Transverse colon (tissue), 4 donors: Measurements from ENCODE around the gene ETV6. TPM values are rescaled to one million over a fixed set of nuclear protein-coding genes. Genes with fewer than 3 reads are reported as not detected.

Source experiments
- DNase-seq: peaks from one replicate; pipeline ENCODE4 v3.0.0-alpha.2; 2019
- H3K27ac ChIP-seq, 4 donors: fragments of 200-600 bp; sonication (generic); 2 replicates each; pipeline ENCODE4 v1.5.1; 2016 to 2018; ENCODE audit warnings: inconsistent platforms in 4 of 4
- H3K27me3 ChIP-seq: fragments of 200-600 bp; sonication (generic); 2 replicates; pipeline ENCODE4 v1.5.1; 2017; ENCODE audit warnings: inconsistent platforms
- H3K36me3 ChIP-seq, 4 donors: fragments of 200-600 bp; sonication (generic); 2 replicates each; pipeline ENCODE4 v1.5.1; 2017 to 2019; ENCODE audit warnings: inconsistent platforms in 4 of 4
- H3K4me1 ChIP-seq, 4 donors: fragments of 200-600 bp; sonication (generic); 2 replicates each; pipeline ENCODE4 v1.5.1; 2017 to 2020; ENCODE audit warnings: inconsistent platforms in 4 of 4
- H3K4me3 ChIP-seq, 4 donors: fragments of 200-600 bp; sonication (generic); 1 replicate in 1 of 4; 2 replicates in 3 of 4; pipeline versions ENCODE4 v1.5.1 to v1.6.1; 2017 to 2019; ENCODE audit warnings: inconsistent platforms in 4 of 4
- H3K9me3 ChIP-seq, 2 donors: fragments of 200-600 bp; sonication (generic); 2 replicates each; pipeline ENCODE4 v1.5.1; 2017 to 2019; ENCODE audit warnings: inconsistent platforms in 2 of 2
- EP300 ChIP-seq: sonication (generic); formaldehyde crosslinking; IDR thresholded peaks from one replicate; pipeline ENCODE4 v1.6.1; 2017; ENCODE audit warnings: antibody characterized with exemption, low read depth
- POLR2A ChIP-seq: fragments of 450-650 bp; IDR thresholded peaks from one replicate; pipeline ENCODE4 v1.6.1; 2016; ENCODE audit warnings: antibody characterized with exemption, mild to moderate bottlenecking, moderate library complexity
- POLR2AphosphoS5 ChIP-seq, 3 donors: sonication (generic); formaldehyde crosslinking; IDR thresholded peaks; one replicate each; pipeline ENCODE4 v1.6.1; 2016; ENCODE audit warnings: antibody characterized with exemption in 3 of 3
- WGBS, 2 donors: methylation state at CpG; one replicate each; pipeline ENCODE4 v1.1.5; 2018; ENCODE audit warnings: low coverage in 1 of 2; 5-methylcytosine and 5-hydroxymethylcytosine counted together
- in situ Hi-C, 4 donors: fragments of 200-750 bp; cut with MboI; loops; one replicate each; pipeline versions ENCODE4 v1.15.0 to v1.15.1; 2017; ENCODE audit warnings: low sequenced_read_pairs in 3 of 4, low pct_ligation_motif_present in 1 of 4, low pct_unique_long_range_greater_than_20kb in 1 of 4
- intact Hi-C: fragments of 100-400 bp; cut with DNase I; formaldehyde crosslinking; loops from one replicate; pipeline ENCODE4 v1.15.1; 2023; ENCODE audit warnings: low total_unique reads
- total RNA-seq, 4 donors: library from RNA; depleted of rRNA; stranded (reverse); fragments of >200 nt; gene quantifications; one replicate each; pipeline ENCODE4 v1.1.0, GENCODE V29; 2016
- TF ChIP-seq, protein P1 (sequence below), 5 experiments: fragments of 200-600 bp in 3 of 5; fragments of 450-650 bp in 2 of 5; sonication (generic) in 3 of 5; IDR thresholded peaks; 1 replicate in 2 of 5; 2 replicates in 3 of 5; pipeline ENCODE4 v1.5.1; 2016 to 2017; ENCODE audit warnings: antibody characterized with exemption in 5 of 5, inconsistent platforms in 3 of 5, mild to moderate bottlenecking in 2 of 5, moderate library complexity in 1 of 5

Gene ETV6
- total RNA-seq, 4 donors from 2014 or later = 19.9 to 47.9 (median 41.0) TPM

GRCh38 chr12:11917501-11917900, 268.0 kb downstream of the ETV6 start:
- 82 to 100% methylated on average over 2 to 4 of the region's 4 CpGs for WGBS, 2 donors
- Histone ChIP-seq H3K27ac (no peak overlapping the region), H3K4me3 (no peak overlapping the region), H3K9me3 (no peaks in the 10 kb centered on the region), H3K27me3 (no peaks in the 10 kb centered on the region), H3K4me1 (peaks cover 0 to 7% (median 2%) of the 10 kb centered on the region in 4 donors), H3K36me3 (no peaks in the 10 kb centered on the region)
- in situ Hi-C loops = no loop called here
- DNase-seq = no peak
- intact Hi-C loops = no loop called here
- no peak for TF ChIP-seq EP300
- no peak for TF ChIP-seq POLR2A
- TF ChIP-seq, protein P1, sequence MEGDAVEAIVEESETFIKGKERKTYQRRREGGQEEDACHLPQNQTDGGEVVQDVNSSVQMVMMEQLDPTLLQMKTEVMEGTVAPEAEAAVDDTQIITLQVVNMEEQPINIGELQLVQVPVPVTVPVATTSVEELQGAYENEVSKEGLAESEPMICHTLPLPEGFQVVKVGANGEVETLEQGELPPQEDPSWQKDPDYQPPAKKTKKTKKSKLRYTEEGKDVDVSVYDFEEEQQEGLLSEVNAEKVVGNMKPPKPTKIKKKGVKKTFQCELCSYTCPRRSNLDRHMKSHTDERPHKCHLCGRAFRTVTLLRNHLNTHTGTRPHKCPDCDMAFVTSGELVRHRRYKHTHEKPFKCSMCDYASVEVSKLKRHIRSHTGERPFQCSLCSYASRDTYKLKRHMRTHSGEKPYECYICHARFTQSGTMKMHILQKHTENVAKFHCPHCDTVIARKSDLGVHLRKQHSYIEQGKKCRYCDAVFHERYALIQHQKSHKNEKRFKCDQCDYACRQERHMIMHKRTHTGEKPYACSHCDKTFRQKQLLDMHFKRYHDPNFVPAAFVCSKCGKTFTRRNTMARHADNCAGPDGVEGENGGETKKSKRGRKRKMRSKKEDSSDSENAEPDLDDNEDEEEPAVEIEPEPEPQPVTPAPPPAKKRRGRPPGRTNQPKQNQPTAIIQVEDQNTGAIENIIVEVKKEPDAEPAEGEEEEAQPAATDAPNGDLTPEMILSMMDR (IDR thresholded peaks at IDR 0.05) = no peak
- TF ChIP-seq POLR2AphosphoS5 (IDR thresholded peaks at IDR 0.05) = no peak

DNA sequence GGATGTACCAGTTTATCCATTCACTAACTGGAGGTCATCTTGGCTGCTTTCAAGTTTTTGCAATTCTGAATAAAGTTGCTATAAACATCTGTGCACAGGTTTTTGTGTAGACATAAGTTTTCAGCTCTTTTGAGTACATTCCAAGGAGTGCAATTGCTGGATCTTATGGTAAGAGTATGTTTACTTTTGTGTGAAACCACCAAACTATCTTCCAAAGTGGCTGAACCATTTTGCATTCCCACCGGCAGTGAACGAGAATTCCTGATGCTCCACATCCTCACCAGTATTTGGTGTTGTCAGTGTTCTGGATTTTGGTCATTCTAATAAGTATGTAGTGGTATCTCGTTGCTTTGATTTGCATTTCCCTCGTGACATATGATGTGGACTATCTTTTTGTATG, 270.8 kb downstream of the ETV6 start:
- intact Hi-C loops (no loop called here), in situ Hi-C loops (no loop called here)
- no peaks in the 10 kb centered on the region for H3K36me3 ChIP-seq
- no peaks in the 10 kb centered on the region for H3K27me3 ChIP-seq
- TF ChIP-seq, protein P1 (IDR thresholded peaks at IDR 0.05) = no peak
- TF ChIP-seq EP300 = no peak
- no peak for TF ChIP-seq POLR2A
- no peak for TF ChIP-seq POLR2AphosphoS5 (IDR thresholded peaks at IDR 0.05)
- no peak overlapping the region for H3K27ac ChIP-seq
- no peak overlapping the region for H3K4me3 ChIP-seq
- H3K9me3 ChIP-seq = no peaks in the 10 kb centered on the region
- no peak for DNase-seq
- WGBS, 2 donors = 77% methylated on average over 4 of the region's 4 CpGs; no CpG with 5 or more reads in 1 of the 2 donors
- peaks cover 0 to 17% (median 4%) of the 10 kb centered on the region in 4 donors for H3K4me1 ChIP-seq

- Histone ChIP-seq H3K27me3 (no peaks in the 10 kb centered on the region), H3K9me3 (no peaks in the 10 kb centered on the region), H3K4me1 (peaks cover 0 to 25% (median 6%) of the 10 kb centered on the region in 4 donors), H3K27ac (peak overlapping the region; percentile 33 to 70 (median 62)), H3K4me3 (no peak overlapping the region), H3K36me3 (no peaks in the 10 kb centered on the region)
- intact Hi-C loops (no loop called here), in situ Hi-C loops (no loop called here)
- TF ChIP-seq POLR2A (no peak), POLR2AphosphoS5 (IDR thresholded peaks at IDR 0.05) (no peak), EP300 (no peak)
- TF ChIP-seq, protein P1 (IDR thresholded peaks at IDR 0.05) = no peak
- 27 to 64% methylated on average over 1 of the region's 1 CpG for WGBS, 2 donors
- no peak for DNase-seq
Measured at GRCh38 chr12:11922361-11922760, 272.9 kb downstream of the ETV6 start.

DNA sequence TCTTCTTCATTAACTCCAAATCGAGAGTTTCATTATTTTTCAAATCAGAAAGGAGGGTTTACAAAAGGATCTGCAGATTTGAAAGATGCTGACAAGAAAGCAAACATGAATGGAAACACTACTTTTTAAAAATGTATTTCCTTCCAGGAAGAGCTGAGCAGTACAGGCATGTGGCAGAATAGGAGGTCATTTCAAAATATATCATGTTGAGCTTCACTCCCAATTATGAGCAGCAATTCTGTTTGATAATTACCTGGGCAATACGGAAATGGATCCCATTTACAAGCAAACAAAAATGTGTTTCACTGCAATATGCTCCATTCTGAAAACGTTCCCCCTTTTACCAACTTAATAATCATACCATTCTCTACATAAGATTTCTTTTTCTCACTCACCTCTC, 273.6 kb downstream of the ETV6 start:
- Histone ChIP-seq H3K4me1 (peaks cover 0 to 25% (median 6%) of the 10 kb centered on the region in 4 donors), H3K36me3 (no peaks in the 10 kb centered on the region), H3K27ac (peak overlapping the region; percentile 33 to 70 (median 62)), H3K27me3 (no peaks in the 10 kb centered on the region), H3K4me3 (no peak overlapping the region), H3K9me3 (no peaks in the 10 kb centered on the region)
- TF ChIP-seq EP300 (no peak), POLR2AphosphoS5 (IDR thresholded peaks at IDR 0.05) (no peak), POLR2A (no peak)
- TF ChIP-seq, protein P1 (IDR thresholded peaks at IDR 0.05) = no peak
- intact Hi-C loops = no loop called here
- in situ Hi-C loops = no loop called here
- no peak for DNase-seq
- 50 to 61% methylated on average over 3 of the region's 3 CpGs for WGBS, 2 donors
